ENCODE measurements around the gene CAMP. TPM values are rescaled to one million over a fixed set of nuclear protein-coding genes. Genes with fewer than 3 reads are reported as not detected.

Gene CAMP
- total and polyA plus RNA-seq, 8 donors = 0.93 to 3.1 (median 1.3) TPM

- DNase-seq (no peak), ATAC-seq (no peak)
- Histone ChIP-seq H3K9me3 (no peaks in the 10 kb centered on the region), H3K27me3 (no peaks in the 10 kb centered on the region), H3K36me3 (no peaks in the 10 kb centered on the region), H3K27ac (no peak overlapping the region), H3K4me1 (peaks cover 13 to 86% of the 10 kb centered on the region in 2 donors), H3K4me3 (no peak overlapping the region)
- TF ChIP-seq CTCF (IDR thresholded peaks at IDR 0.05) = no peak
- intact Hi-C loops (cut with DNase I) = no loop called here
Observed at GRCh38 chr3:48218537-48218936, 4.8 kb upstream of the CAMP start.

- no peaks in the 10 kb centered on the region for H3K27me3 ChIP-seq
- no peak for TF ChIP-seq CTCF (IDR thresholded peaks at IDR 0.05)
- H3K27ac ChIP-seq = no peak overlapping the region
- no peaks in the 10 kb centered on the region for H3K9me3 ChIP-seq
- no peak overlapping the region for H3K4me3 ChIP-seq
- DNase-seq (no peak), ATAC-seq (no peak)
- intact Hi-C loops (cut with DNase I) = no loop called here
- no peaks in the 10 kb centered on the region for H3K36me3 ChIP-seq
- peaks cover 13 to 91% of the 10 kb centered on the region in 2 donors for H3K4me1 ChIP-seq
Observed at GRCh38 chr3:48219543-48219942, 3.8 kb upstream of the CAMP start.

- peaks cover 3 to 83% of the 10 kb centered on the region in 2 donors for H3K4me1 ChIP-seq
- peak overlapping the region in 1 of 2 donors; percentile 13 for H3K27ac ChIP-seq
- H3K4me3 ChIP-seq = no peak overlapping the region
- no peak for TF ChIP-seq CTCF (IDR thresholded peaks at IDR 0.05)
- H3K36me3 ChIP-seq = no peaks in the 10 kb centered on the region
- ATAC-seq (no peak), DNase-seq (no peak)
- no peaks in the 10 kb centered on the region for H3K27me3 ChIP-seq
- intact Hi-C loops (cut with DNase I) = no loop called here
- no peaks in the 10 kb centered on the region for H3K9me3 ChIP-seq
Observed at GRCh38 chr3:48220746-48221145, 2.5 kb upstream of the CAMP start.

- no peaks in the 10 kb centered on the region for H3K36me3 ChIP-seq
- H3K9me3 ChIP-seq = no peaks in the 10 kb centered on the region
- H3K4me3 ChIP-seq = no peak overlapping the region
- no peak for TF ChIP-seq CTCF (IDR thresholded peaks at IDR 0.05)
- peaks cover 0 to 42% of the 10 kb centered on the region in 2 donors for H3K4me1 ChIP-seq
- no peak overlapping the region for H3K27ac ChIP-seq
- ATAC-seq = no peak
- intact Hi-C loops (cut with DNase I) = no loop called here
- no peak for DNase-seq
- no peaks in the 10 kb centered on the region for H3K27me3 ChIP-seq
Observed at GRCh38 chr3:48225587-48225986, 2.3 kb downstream of the CAMP start.

- no peaks in the 10 kb centered on the region for H3K9me3 ChIP-seq
- H3K4me3 ChIP-seq = no peak overlapping the region
- intact Hi-C loops (cut with DNase I) = no loop called here
- ATAC-seq = no peak
- no peaks in the 10 kb centered on the region for H3K27me3 ChIP-seq
- H3K36me3 ChIP-seq = no peaks in the 10 kb centered on the region
- no peak for TF ChIP-seq CTCF (IDR thresholded peaks at IDR 0.05)
- H3K4me1 ChIP-seq = peaks cover 0 to 29% of the 10 kb centered on the region in 2 donors
- no peak for DNase-seq
- H3K27ac ChIP-seq = no peak overlapping the region
Observed at GRCh38 chr3:48226939-48227338, 3.6 kb downstream of the CAMP start.
